Astrocyte (in vitro differentiated cells and primary cell): Measurements from ENCODE around the gene GPHN. TPM values are rescaled to one million over a fixed set of nuclear protein-coding genes. Genes with fewer than 3 reads are reported as not detected.
A peak's percentile ranks its signal among the peaks of the same experiment; 100 is the strongest.

ENCODE experiments used
- DNase-seq: peaks from one replicate; pipeline ENCODE4 v3.0.0-alpha.2; 2010; ENCODE audit warnings: low read depth
- FAIRE-seq: peaks from 2 replicates; lab custom pipeline; 2011; peaks lifted over from hg19 to GRCh38; lab: Jason Lieb, UNC
- H2AFZ ChIP-seq: 2 replicates; pipeline ENCODE4 v1.6.0; 2012; ENCODE audit warnings: low read depth, low read length, inconsistent platforms
- H3K27ac ChIP-seq: 2 replicates; pipeline ENCODE4 v1.5.1; 2011; ENCODE audit warnings: low read depth, low read length, inconsistent platforms
- H3K27me3 ChIP-seq: 2 replicates; pipeline ENCODE4 v1.6.0; 2011; ENCODE audit warnings: low read length, inconsistent platforms; ENCODE audit not compliant: insufficient read depth
- H3K36me3 ChIP-seq: 2 replicates; pipeline ENCODE4 v1.5.1; 2011; ENCODE audit warnings: low read length, inconsistent platforms; ENCODE audit not compliant: insufficient read depth
- H3K4me1 ChIP-seq: 2 replicates; pipeline ENCODE4 v1.5.1; 2011; ENCODE audit warnings: low read length, inconsistent platforms; ENCODE audit not compliant: insufficient read depth
- H3K4me2 ChIP-seq: 2 replicates; pipeline ENCODE4 v1.6.0; 2012; ENCODE audit warnings: low read length, inconsistent platforms
- H3K4me3 ChIP-seq: 2 replicates; pipeline ENCODE4 v1.5.1; 2011; ENCODE audit warnings: low read depth, mild to moderate bottlenecking, low read length, inconsistent platforms; ENCODE audit not compliant: insufficient read depth
- H3K79me2 ChIP-seq: 2 replicates; pipeline ENCODE4 v1.6.0; 2012; ENCODE audit warnings: mild to moderate bottlenecking, low read length, inconsistent platforms; ENCODE audit not compliant: insufficient read depth
- H3K9ac ChIP-seq: 2 replicates; pipeline ENCODE4 v1.6.0; 2012; ENCODE audit warnings: mild to moderate bottlenecking, low read length, inconsistent platforms
- H3K9me3 ChIP-seq: 2 replicates; pipeline ENCODE4 v1.5.1; 2012; ENCODE audit warnings: low read depth, mild to moderate bottlenecking, low read length, inconsistent platforms; ENCODE audit not compliant: insufficient read depth
- H4K20me1 ChIP-seq: 2 replicates; pipeline ENCODE4 v1.6.0; 2012; ENCODE audit warnings: low read length, inconsistent platforms; ENCODE audit not compliant: insufficient read depth
- H3K27ac Mint-ChIP-seq: one replicate; pipeline ENCODE4 v1.8.0; 2021; ENCODE audit warnings: mild to moderate bottlenecking, mixed read lengths; ENCODE audit not compliant: unreplicated experiment
- H3K27me3 Mint-ChIP-seq: one replicate; pipeline ENCODE4 v1.8.0; 2021; ENCODE audit warnings: low read depth, mixed read lengths; ENCODE audit not compliant: unreplicated experiment
- H3K36me3 Mint-ChIP-seq: one replicate; pipeline ENCODE4 v1.8.0; 2021; ENCODE audit warnings: low read depth, mixed read lengths; ENCODE audit not compliant: unreplicated experiment
- H3K4me1 Mint-ChIP-seq: one replicate; pipeline ENCODE4 v1.8.0; 2021; ENCODE audit warnings: low read depth, mixed read lengths; ENCODE audit not compliant: unreplicated experiment
- H3K4me3 Mint-ChIP-seq: one replicate; pipeline ENCODE4 v1.8.0; 2021; ENCODE audit warnings: mild to moderate bottlenecking, moderate library complexity, mixed read lengths; ENCODE audit not compliant: unreplicated experiment
- H3K9me3 Mint-ChIP-seq: one replicate; pipeline ENCODE4 v1.8.0; 2021; ENCODE audit warnings: mild to moderate bottlenecking, mixed read lengths; ENCODE audit not compliant: unreplicated experiment
- CTCF ChIP-seq: IDR thresholded peaks from 2 replicates; pipeline ENCODE4 v1.5.1; 2011; ENCODE audit warnings: low read depth, mild to moderate bottlenecking, inconsistent platforms, low read length, moderate library complexity; ENCODE audit not compliant: insufficient read depth
- EZH2 ChIP-seq: IDR thresholded peaks from 2 replicates; pipeline ENCODE4 v1.6.1; 2012; ENCODE audit warnings: mild to moderate bottlenecking, low read length, inconsistent platforms; ENCODE audit not compliant: insufficient read depth
- total RNA-seq: library from RNA; stranded (reverse); gene quantifications from 2 replicates; pipeline ENCODE4 v1.2.1, GENCODE V29; 2021

Gene GPHN
- total RNA-seq, 1 donor from 2014 or later: 6.9 TPM

GRCh38 chr14:66495218-66496098, 12.5 kb upstream of the GPHN start:
- H3K9ac ChIP-seq: no peak overlapping the region
- H3K27ac ChIP-seq: no peak overlapping the region
- H4K20me1 ChIP-seq: no peaks in the 10 kb centered on the region
- H3K36me3 Mint-ChIP-seq: no peaks in the 10 kb centered on the region
- DNase-seq (peak; percentile 52), FAIRE-seq (peak; percentile 54)
- no peak overlapping the region for H3K27ac Mint-ChIP-seq
- no peaks in the 10 kb centered on the region for H3K9me3 Mint-ChIP-seq
- no peak overlapping the region for H3K4me3 ChIP-seq
- H3K4me2 ChIP-seq: peak overlapping the region; percentile 45
- no peaks in the 10 kb centered on the region for H3K4me1 ChIP-seq
- no peaks in the 10 kb centered on the region for H3K27me3 ChIP-seq
- H3K27me3 Mint-ChIP-seq: peaks cover 4% of the 10 kb centered on the region
- H3K4me1 Mint-ChIP-seq: peaks cover 2% of the 10 kb centered on the region
- H3K9me3 ChIP-seq: no peaks in the 10 kb centered on the region
- no peaks in the 10 kb centered on the region for H3K79me2 ChIP-seq
- no peak overlapping the region for H2AFZ ChIP-seq
- TF ChIP-seq EZH2 (no peak), CTCF (peak; percentile 91)
- no peaks in the 10 kb centered on the region for H3K36me3 ChIP-seq
- H3K4me3 Mint-ChIP-seq: no peak overlapping the region

GRCh38 chr14:66496188-66496807, 11.6 kb upstream of the GPHN start:
- no peaks in the 10 kb centered on the region for H3K36me3 Mint-ChIP-seq
- no peak overlapping the region for H3K4me3 ChIP-seq
- FAIRE-seq: no peak
- TF ChIP-seq CTCF: no peak
- TF ChIP-seq EZH2: no peak
- H3K4me1 ChIP-seq: no peaks in the 10 kb centered on the region
- H2AFZ ChIP-seq: no peak overlapping the region
- no peak overlapping the region for H3K27ac Mint-ChIP-seq
- H3K27me3 Mint-ChIP-seq: no peaks in the 10 kb centered on the region
- no peak overlapping the region for H3K9ac ChIP-seq
- H3K4me2 ChIP-seq: no peak overlapping the region
- no peaks in the 10 kb centered on the region for H3K9me3 ChIP-seq
- no peaks in the 10 kb centered on the region for H3K36me3 ChIP-seq
- no peak for DNase-seq
- H3K27ac ChIP-seq: no peak overlapping the region
- no peaks in the 10 kb centered on the region for H4K20me1 ChIP-seq
- H3K4me3 Mint-ChIP-seq: no peak overlapping the region
- no peaks in the 10 kb centered on the region for H3K79me2 ChIP-seq
- no peaks in the 10 kb centered on the region for H3K9me3 Mint-ChIP-seq
- H3K27me3 ChIP-seq: no peaks in the 10 kb centered on the region
- peaks cover 2% of the 10 kb centered on the region for H3K4me1 Mint-ChIP-seq
